HFFc6 (cell line): Measurements from ENCODE around the gene TPP2. TPM values are rescaled to one million over a fixed set of nuclear protein-coding genes. Genes with fewer than 3 reads are reported as not detected.
A peak's percentile ranks its signal among the peaks of the same experiment; 100 is the strongest.

ENCODE experiments used
- DNase-seq: peaks from one replicate; pipeline ENCODE4 v3.0.0-alpha.2; 2018
- H3K27ac Mint-ChIP-seq: 2 replicates; pipeline ENCODE4 v1.8.0; 2020; ENCODE audit warnings: mild to moderate bottlenecking, mixed read lengths
- H3K27me3 Mint-ChIP-seq: 2 replicates; pipeline ENCODE4 v1.8.0; 2021; ENCODE audit warnings: mild to moderate bottlenecking, moderate library complexity, mixed read lengths; ENCODE audit not compliant: insufficient read depth
- H3K36me3 Mint-ChIP-seq: 2 replicates; pipeline ENCODE4 v1.8.0; 2021; ENCODE audit warnings: low read depth, mixed read lengths
- H3K4me1 Mint-ChIP-seq: 2 replicates; pipeline ENCODE4 v1.8.0; 2020; ENCODE audit warnings: low read depth, mixed read lengths
- H3K4me3 Mint-ChIP-seq: 2 replicates; pipeline ENCODE4 v1.8.0; 2020; ENCODE audit warnings: mild to moderate bottlenecking, moderate library complexity, mixed read lengths
- H3K9me3 Mint-ChIP-seq: 2 replicates; pipeline ENCODE4 v1.8.0; 2020; ENCODE audit warnings: mild to moderate bottlenecking, mixed read lengths
- CTCF ChIP-seq: fragments of 200-600 bp; sonication (generic); IDR thresholded peaks from 2 replicates; pipeline ENCODE4 v1.5.0; 2021; ENCODE audit warnings: antibody characterized with exemption, mild to moderate bottlenecking
- total RNA-seq, 6 experiments: library from RNA; stranded (reverse); fragmentation: NEBNext Ultra II Directional; extraction: Animal tissue kit (Norgen Biotek cat#: 25700); gene quantifications; 2 replicates in 1 of 6; 3 replicates in 5 of 6; pipeline ENCODE4 v1.2.3, GENCODE V29; 2021

TPP2 gene
- total RNA-seq, 6 experiments from 2014 or later = 41.9 to 52.5 (median 44.6) TPM

GRCh38 chr13:102724923-102725322 lies 128.1 kb downstream of the TPP2 start:
- peaks cover 6% of the 10 kb centered on the region for H3K27me3 Mint-ChIP-seq
- peak; percentile 73 for TF ChIP-seq CTCF
- peak; percentile 38 for DNase-seq
- no peaks in the 10 kb centered on the region for H3K9me3 Mint-ChIP-seq
- H3K27ac Mint-ChIP-seq = no peak overlapping the region
- H3K36me3 Mint-ChIP-seq = no peaks in the 10 kb centered on the region
- no peak overlapping the region for H3K4me3 Mint-ChIP-seq
- H3K4me1 Mint-ChIP-seq = peaks cover 10% of the 10 kb centered on the region; the same call in 1 of the 2 replicates

GRCh38 chr13:102726430-102726829 lies 129.6 kb downstream of the TPP2 start:
- no peak for DNase-seq

More at GRCh38 chr13:102726430-102726829, 129.6 kb downstream of the TPP2 start:
- TF ChIP-seq CTCF = peak; percentile 26; the same call in 1 of the 2 replicates
- Mint-ChIP-seq H3K27me3 (peaks cover 13% of the 10 kb centered on the region), H3K4me1 (peaks cover 11% of the 10 kb centered on the region; the same call in 1 of the 2 replicates), H3K4me3 (no peak overlapping the region), H3K9me3 (no peaks in the 10 kb centered on the region), H3K27ac (no peak overlapping the region), H3K36me3 (no peaks in the 10 kb centered on the region)

Other genes starting within 250 kb of the TPP2 start
- under 1 TPM in 2 of 6 experiments, not detected in 4; 0.02 to 0.03 TPM for gene FGF14, start 194.9 kb upstream of the TPP2 start, total RNA-seq
- gene METTL21C, start 98.1 kb downstream of the TPP2 start, total RNA-seq = not detected
- 10 to 100 TPM in 5 of 6 experiments, 1 to 10 TPM in 1; 9.0 to 19.4 (median 16.2) TPM for gene TEX30, start 176.8 kb downstream of the TPP2 start, total RNA-seq
- 10 to 100 TPM; 12.0 to 26.8 (median 13.8) TPM for gene POGLUT2, start 202.0 kb downstream of the TPP2 start, total RNA-seq
- 10 to 100 TPM; 16.6 to 24.0 (median 18.9) TPM for gene BIVM, start 202.1 kb downstream of the TPP2 start, total RNA-seq
- 10 to 100 TPM; 54.1 to 64.4 (median 59.8) TPM for gene ERCC5, start 249.0 kb downstream of the TPP2 start, total RNA-seq